K562 (cell line): ENCODE results near the gene SMG7. TPM values are rescaled to one million over a fixed set of nuclear protein-coding genes. Genes with fewer than 3 reads are reported as not detected.

Experiments
- ARID1B ChIP-seq: fragments of 450-650 bp; IDR thresholded peaks from 2 replicates; pipeline ENCODE4 v1.6.1; 2016; ENCODE audit warnings: antibody characterized with exemption, mild to moderate bottlenecking, inconsistent platforms
- ARID2 ChIP-seq: fragments of 450-650 bp; IDR thresholded peaks from 2 replicates; pipeline ENCODE4 v1.6.1; 2017; ENCODE audit warnings: antibody characterized with exemption, mild to moderate bottlenecking
- BCOR ChIP-seq: fragments of 450-650 bp; IDR thresholded peaks from 2 replicates; pipeline ENCODE4 v1.6.1; 2016
- CCNT2 ChIP-seq: IDR thresholded peaks from 2 replicates; pipeline ENCODE4 v1.6.1; 2011; ENCODE audit warnings: borderline replicate concordance, low read depth, mild to moderate bottlenecking, moderate library complexity, mixed read lengths, low read length; ENCODE audit not compliant: insufficient read length; ENCODE audit errors: extremely low read depth
- FIP1L1 ChIP-seq: fragments of 200-400 bp; formaldehyde crosslinking; IDR thresholded peaks from 2 replicates; pipeline ENCODE4 v1.6.1; 2018; ENCODE audit warnings: mild to moderate bottlenecking, low read depth, low read length; ENCODE audit not compliant: poor library complexity, severe bottlenecking
- GMEB1 ChIP-seq: fragments of 250-450 bp; sonication (Bioruptor Pico); IDR thresholded peaks from 2 replicates; pipeline ENCODE4 v1.4.0; 2020; ENCODE audit warnings: mild to moderate bottlenecking
- MBD2 ChIP-seq: sonication (generic); IDR thresholded peaks from 2 replicates; pipeline ENCODE4 v1.6.1; 2016; ENCODE audit warnings: low read depth, borderline replicate concordance
- MCM3 ChIP-seq: fragments of 450-650 bp; IDR thresholded peaks from 2 replicates; pipeline ENCODE4 v1.6.1; 2016
- MLLT1 ChIP-seq, 2 experiments: fragments of 450-650 bp; IDR thresholded peaks; 2 replicates each; pipeline ENCODE4 v1.6.1; 2016
- MLX ChIP-seq, 2 experiments: fragments of 450-650 bp in 1 of 2; sonication (generic) in 1 of 2; formaldehyde crosslinking; conservative IDR thresholded peaks; 2 replicates each; pipeline versions ENCODE4 v1.4.0 to v1.8.1; 2020 to 2022; ENCODE audit warnings: mild to moderate bottlenecking in 1 of 2, missing genetic modification reagents in 1 of 2
- NR2F6 ChIP-seq: fragments of 450-650 bp; formaldehyde crosslinking; IDR thresholded peaks from 2 replicates; pipeline ENCODE4 v1.4.0; 2020; ENCODE audit warnings: mild to moderate bottlenecking
- OTX1 ChIP-seq: fragments of 450-650 bp; formaldehyde crosslinking; IDR thresholded peaks from 2 replicates; pipeline ENCODE4 v1.4.0; 2022; ENCODE audit warnings: mild to moderate bottlenecking
- POLR2B ChIP-seq: fragments of 450-650 bp; IDR thresholded peaks from 2 replicates; pipeline ENCODE4 v1.6.1; 2018; ENCODE audit warnings: low read depth; ENCODE audit not compliant: partially characterized antibody
- PRPF4 ChIP-seq: fragments of 200-400 bp; formaldehyde crosslinking; IDR thresholded peaks from one replicate; pipeline ENCODE4 v1.6.1; 2017; ENCODE audit warnings: low read length, low read depth, mild to moderate bottlenecking; ENCODE audit not compliant: insufficient read depth, poor library complexity, severe bottlenecking
- RB1 ChIP-seq: fragments of 450-650 bp; IDR thresholded peaks from 2 replicates; pipeline ENCODE4 v1.6.1; 2017; ENCODE audit warnings: low read depth, mild to moderate bottlenecking
- STAT5A ChIP-seq: IDR thresholded peaks from 2 replicates; pipeline ENCODE4 v1.6.1; 2012; ENCODE audit warnings: low read length, inconsistent platforms, borderline replicate concordance
- ZBTB11 ChIP-seq, 3 experiments: fragments of 200-800 bp in 1 of 3; fragments of 250-450 bp in 1 of 3; fragments of 450-650 bp in 1 of 3; sonication (Bioruptor Pico) in 1 of 3; sonication (Bioruptor generic) in 1 of 3; formaldehyde crosslinking in 1 of 3; IDR thresholded peaks; 2 replicates each; pipeline versions ENCODE4 v1.6.1 to v1.8.0; 2016 to 2022; ENCODE audit warnings: mild to moderate bottlenecking in 2 of 3, missing genetic modification characterization in 2 of 3, missing compliant biosample characterization in 1 of 3, moderate library complexity in 1 of 3
- ZBTB2 ChIP-seq: fragments of 450-650 bp; IDR thresholded peaks from 2 replicates; pipeline ENCODE4 v1.6.1; 2016; ENCODE audit warnings: antibody characterized with exemption
- polyA plus RNA-seq, 8 experiments: library from polyadenylated mRNA; depleted of rRNA in 4 of 8; stranded (reverse) in 5 of 8; unstranded in 3 of 8; fragments of >200 nt; fragmentation: Nextera tagmentation in 2 of 8; fragmentation: Illumina TruSeq in 1 of 8; extraction: Ambion mirVana in 2 of 8; extraction: Trizol in 1 of 8; gene quantifications; 2 replicates each; pipeline versions ENCODE4 v1.2.1 to v1.2.3, GENCODE V29; 2011 to 2014; ENCODE audit warnings: inconsistent platforms in 1 of 8, missing spikeins in 1 of 8
- total RNA-seq, 7 experiments: library from RNA; depleted of rRNA in 6 of 7; stranded (reverse); fragments of >200 nt in 6 of 7; fragmentation: Illumina TruSeq in 2 of 7; extraction: Trizol in 2 of 7; gene quantifications; 2 replicates each; pipeline versions ENCODE4 v1.2.1 to v1.2.3, GENCODE V29; 2011 to 2021; ENCODE audit warnings: low replicate concordance in 1 of 7

The SMG7 gene
- total and polyA plus RNA-seq, 9 of the 15 experiments (the other 6 are each of a cell fraction or from before 2014, with no cell fraction given) = 12.4 to 74.6 (median 29.0) TPM

DNA sequence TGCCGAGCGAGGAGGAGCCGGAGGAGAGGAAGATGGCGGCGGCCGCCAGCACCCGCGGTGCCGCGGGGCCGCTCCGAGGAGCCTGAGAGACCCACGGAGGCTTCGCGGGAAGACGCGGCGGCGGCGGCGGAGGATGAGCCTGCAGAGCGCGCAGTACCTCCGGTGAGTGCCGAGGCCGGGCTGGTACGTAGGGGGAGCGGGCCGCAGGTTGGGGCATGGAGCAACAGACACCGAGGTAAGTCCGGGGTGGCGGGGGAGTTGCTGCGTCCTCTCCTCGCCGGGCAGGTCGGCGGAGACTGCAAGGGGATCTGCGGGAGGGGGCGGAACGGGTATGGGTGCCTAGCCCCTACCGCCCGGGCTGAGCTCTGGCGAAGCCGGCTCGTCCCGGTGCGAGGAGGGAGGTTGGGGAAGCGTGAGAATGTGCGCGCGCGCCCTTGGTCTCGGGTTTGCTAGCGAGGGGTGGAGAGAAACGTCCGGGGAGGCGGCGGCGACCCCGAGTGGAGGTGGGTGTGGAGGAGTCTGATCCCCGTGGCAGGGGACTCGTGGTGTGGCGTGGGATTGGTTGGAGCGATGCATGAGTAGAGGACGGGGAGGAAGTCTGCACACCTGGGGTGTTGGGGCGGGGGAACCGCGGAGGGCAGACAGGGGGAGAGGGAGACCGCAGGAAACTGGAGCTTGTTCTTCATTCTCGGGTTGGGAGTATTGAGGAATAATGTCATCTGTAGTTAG, at the start of gene SMG7 (continued):
- TF ChIP-seq ZBTB11 (CRISPR knock-in tag; IDR thresholded peaks at IDR 0.05) = 0 out of 6 replicates have a peak, but pooled peaks of 1 of the 3 experiments have one; percentile 36
- 0 out of 2 replicates have a peak, but pooled peaks have one; percentile 16 for TF ChIP-seq GMEB1 (CRISPR knock-in tag)
- TF ChIP-seq MCM3 = no peak
- no peak for TF ChIP-seq STAT5A
- TF ChIP-seq OTX1 (CRISPR knock-in tag) = peak; percentile 90
- 0 out of 2 replicates have a peak, but pooled peaks have one; percentile 6 for TF ChIP-seq BCOR
- TF ChIP-seq NR2F6 (CRISPR knock-in tag) = no peak
- TF ChIP-seq RB1 = peak; percentile 54; the same call in 1 of the 2 replicates
- peak; percentile 1 for TF ChIP-seq POLR2B
- peak; percentile 11 for TF ChIP-seq CCNT2
- TF ChIP-seq ZBTB2 = 0 out of 2 replicates have a peak, but pooled peaks have one; percentile 48
- 0 out of 2 replicates have a peak, but pooled peaks have one; percentile 14 for TF ChIP-seq ARID2
- peak; percentile 9; the same call in 1 of the 2 replicates for TF ChIP-seq ARID1B
- TF ChIP-seq MLX (CRISPR knock-in tag; conservative IDR thresholded peaks at IDR 0.05) = 0 out of 4 replicates have a peak, but pooled peaks of 1 of the 2 experiments have one; percentile 38
- peak; percentile 39 for TF ChIP-seq FIP1L1
- TF ChIP-seq MLLT1 (IDR thresholded peaks at IDR 0.05) = peak in 1 of 2 experiments; percentile 30; a peak in 1 of 4 replicates
- TF ChIP-seq MBD2 = no peak
- no peak for TF ChIP-seq PRPF4
